Thyroid gland (tissue), 4 donors: Measurements from ENCODE around the gene ATP10B. TPM values are rescaled to one million over a fixed set of nuclear protein-coding genes. Genes with fewer than 3 reads are reported as not detected.
"Not testable (repeated sequence)": the region's sequence is repeated elsewhere in the genome, so short reads cannot be mapped to it uniquely, and the experiment has no call there.

Source experiments
- DNase-seq, 2 donors: peaks; one replicate each; pipeline ENCODE4 v3.0.0-alpha.2; 2019
- H3K27ac ChIP-seq, 3 donors: fragments of 200-600 bp; sonication (generic); 1 replicate in 2 of 3; 2 replicates in 1 of 3; pipeline ENCODE4 v1.5.1; 2016 to 2019; ENCODE audit warnings: mild to moderate bottlenecking in 1 of 3, moderate library complexity in 1 of 3
- H3K27me3 ChIP-seq: fragments of 200-600 bp; sonication (generic); one replicate; pipeline ENCODE4 v1.5.1; 2019
- H3K36me3 ChIP-seq, 2 donors: fragments of 200-600 bp; sonication (generic); one replicate each; pipeline ENCODE4 v1.5.1; 2016 to 2019
- H3K4me1 ChIP-seq, 2 donors: fragments of 200-600 bp; sonication (generic); one replicate each; pipeline ENCODE4 v1.5.1; 2017 to 2019
- H3K4me3 ChIP-seq, 3 donors: fragments of 200-600 bp; sonication (generic); replicated peaks in 1 of 3; 1 replicate in 2 of 3; 2 replicates in 1 of 3; pipeline ENCODE4 v1.5.1; 2016; ENCODE audit warnings: mild to moderate bottlenecking in 1 of 3
- H3K9me3 ChIP-seq: fragments of 200-600 bp; sonication (generic); one replicate; pipeline ENCODE4 v1.5.1; 2017
- CTCF ChIP-seq, 6 experiments: fragments of 200-600 bp in 3 of 6; fragments of 450-650 bp in 3 of 6; sonication (generic) in 3 of 6; IDR thresholded peaks; one replicate each; pipeline ENCODE4 v1.5.1; 2016 to 2019; ENCODE audit warnings: antibody characterized with exemption in 6 of 6, mild to moderate bottlenecking in 2 of 6, inconsistent platforms in 1 of 6, moderate library complexity in 1 of 6
- POLR2A ChIP-seq, 2 donors: fragments of 450-650 bp; IDR thresholded peaks; one replicate each; pipeline ENCODE4 v1.6.1; 2017; ENCODE audit warnings: antibody characterized with exemption in 2 of 2, mild to moderate bottlenecking in 2 of 2, moderate library complexity in 1 of 2
- WGBS, 2 donors: methylation state at CpG; one replicate each; pipeline ENCODE4 v1.1.5; 2017; 5-methylcytosine and 5-hydroxymethylcytosine counted together
- intact Hi-C: fragments of 100-400 bp; cut with DNase I; formaldehyde crosslinking; loops from one replicate; pipeline ENCODE4 v1.15.1; 2023
- total RNA-seq, 4 donors: library from RNA; depleted of rRNA; stranded (reverse); fragments of >200 nt; gene quantifications; one replicate each; pipeline ENCODE4 v1.2.3, GENCODE V29; 2016

The ATP10B gene
- total RNA-seq, 4 donors from 2014 or later, result 0.13 to 0.42 (median 0.15) TPM; not detected in 1

GRCh38 chr5:160727296-160727997 is 124.6 kb downstream of the ATP10B start:
- Histone ChIP-seq H3K27ac (peak overlapping the region in 2 of 3 donors; percentile 1 to 32), H3K4me1 (peaks cover 8 to 12% of the 10 kb centered on the region in 2 donors), H3K36me3 (no peaks in the 10 kb centered on the region), H3K27me3 (no peaks in the 10 kb centered on the region), H3K4me3 (no peak overlapping the region), H3K9me3 (no peaks in the 10 kb centered on the region)
- intact Hi-C loops, result no loop called here
- TF ChIP-seq CTCF (IDR thresholded peaks at IDR 0.05), result no peak
- 39 to 45% methylated on average over 4 of the region's 4 CpGs for WGBS, 2 donors
- DNase-seq, result peak; percentile 8 to 17

GRCh38 chr5:160726721-160727120 is 125.3 kb downstream of the ATP10B start:
- H3K27ac ChIP-seq, result no peak overlapping the region

GRCh38 chr5:160720822-160721221 is 131.2 kb downstream of the ATP10B start:
- Histone ChIP-seq H3K9me3 (no peaks in the 10 kb centered on the region), H3K27me3 (no peaks in the 10 kb centered on the region), H3K36me3 (no peaks in the 10 kb centered on the region), H3K4me1 (peaks cover 0 to 10% of the 10 kb centered on the region in 2 donors), H3K27ac (no peak overlapping the region), H3K4me3 (no peak overlapping the region)
- DNase-seq, result no peak
- TF ChIP-seq POLR2A (IDR thresholded peaks at IDR 0.05) (no peak), CTCF (IDR thresholded peaks at IDR 0.05) (no peak)
- 85 to 90% methylated on average over 3 of the region's 3 CpGs for WGBS, 2 donors
- intact Hi-C loops, result no loop called here

More at GRCh38 chr5:160726721-160727120, 125.3 kb downstream of the ATP10B start:
- Histone ChIP-seq H3K9me3 (no peaks in the 10 kb centered on the region), H3K27me3 (no peaks in the 10 kb centered on the region), H3K4me3 (no peak overlapping the region), H3K4me1 (peaks cover 10 to 12% of the 10 kb centered on the region in 2 donors), H3K36me3 (no peaks in the 10 kb centered on the region)
- no peak for TF ChIP-seq POLR2A (IDR thresholded peaks at IDR 0.05)
- TF ChIP-seq CTCF (IDR thresholded peaks at IDR 0.05), result no peak
- WGBS, 2 donors, result 70 to 77% methylated on average over 2 of the region's 2 CpGs
- DNase-seq, result no peak
- intact Hi-C loops, result no loop called here

GRCh38 chr5:160715508-160715907 is 136.5 kb downstream of the ATP10B start:
- intact Hi-C loops, DNase-seq, H3K4me3 ChIP-seq, H3K9me3 ChIP-seq, H3K27me3 ChIP-seq, H3K27ac ChIP-seq, H3K4me1 ChIP-seq, H3K36me3 ChIP-seq: not testable (repeated sequence)
- WGBS, 2 donors, result 98 to 99% methylated on average over 9 of the region's 9 CpGs

GRCh38 chr5:160703547-160704189 is 148.3 kb downstream of the ATP10B start:
- no peak for DNase-seq
- H3K27ac ChIP-seq, result no peak overlapping the region
- no peak for TF ChIP-seq CTCF (IDR thresholded peaks at IDR 0.05)
- TF ChIP-seq POLR2A (IDR thresholded peaks at IDR 0.05), result no peak
- 93 to 94% methylated on average over 5 of the region's 5 CpGs for WGBS, 2 donors
- H3K27me3 ChIP-seq, result no peaks in the 10 kb centered on the region
- H3K4me3 ChIP-seq, result no peak overlapping the region
- no peaks in the 10 kb centered on the region for H3K36me3 ChIP-seq
- no peaks in the 10 kb centered on the region for H3K4me1 ChIP-seq
- intact Hi-C loops, result no loop called here
- H3K9me3 ChIP-seq, result no peaks in the 10 kb centered on the region
